GDM1 (cell line): ENCODE results near the gene KLK8.
"Not testable (repeated sequence)": the region's sequence is repeated elsewhere in the genome, so short reads cannot be mapped to it uniquely, and the experiment has no call there.

Experiments used
- DNase-seq: peaks from one replicate; lab custom pipeline; 2025; lab: John Stamatoyannopoulos, UW

KLK8 gene

GRCh38 chr19:51018745-51019543, 17.5 kb upstream of the KLK8 start:
- no peak for DNase-seq

- DNase-seq: peak; percentile 10
Measured at GRCh38 chr19:51016798-51017683, 15.6 kb upstream of the KLK8 start.

GRCh38 chr19:51015691-51016267, 14.4 kb upstream of the KLK8 start:
- no peak for DNase-seq

- DNase-seq: no peak
Measured at GRCh38 chr19:51014242-51014641, 12.8 kb upstream of the KLK8 start.

- no peak for DNase-seq
Measured at GRCh38 chr19:51012661-51013190, 11.3 kb upstream of the KLK8 start.

GRCh38 chr19:51010066-51010795, 8.8 kb upstream of the KLK8 start:
- DNase-seq: no peak

GRCh38 chr19:51009061-51009891, 7.9 kb upstream of the KLK8 start:
- no peak for DNase-seq

- DNase-seq: no peak
Measured at GRCh38 chr19:51007488-51007887, 6.1 kb upstream of the KLK8 start.

GRCh38 chr19:51006406-51006805, 5.0 kb upstream of the KLK8 start:
- DNase-seq: no peak

- DNase-seq: no peak
Measured at GRCh38 chr19:51005248-51005647, 3.8 kb upstream of the KLK8 start.

- no peak for DNase-seq
Measured at GRCh38 chr19:51003316-51003715, 1.9 kb upstream of the KLK8 start.

- DNase-seq: no peak
Measured at GRCh38 chr19:51002542-51003311, 1.3 kb upstream of the KLK8 start.

GRCh38 chr19:51002089-51002532, 707 bp upstream of the KLK8 start:
- no peak for DNase-seq

GRCh38 chr19:51000981-51001380, 423 bp downstream of the KLK8 start:
- DNase-seq: no peak

- no peak for DNase-seq
Measured at GRCh38 chr19:51000426-51000825, 978 bp downstream of the KLK8 start.

GRCh38 chr19:50998686-50999085, 2.7 kb downstream of the KLK8 start:
- no peak for DNase-seq

- no peak for DNase-seq
Measured at GRCh38 chr19:50998061-50998460, 3.3 kb downstream of the KLK8 start.

- DNase-seq: no peak
Measured at GRCh38 chr19:50994129-50994528, 7.3 kb downstream of the KLK8 start.

- DNase-seq: no peak
Measured at GRCh38 chr19:50992666-50993035, 8.8 kb downstream of the KLK8 start.

GRCh38 chr19:50984416-50984815, 17.0 kb downstream of the KLK8 start:
- not testable (repeated sequence) for DNase-seq
